ENCODE data around the gene TMTC3.

- TF ChIP-seq POLR2A (IDR thresholded peaks at IDR 0.05) = no peak
- TF ChIP-seq, protein P1, sequence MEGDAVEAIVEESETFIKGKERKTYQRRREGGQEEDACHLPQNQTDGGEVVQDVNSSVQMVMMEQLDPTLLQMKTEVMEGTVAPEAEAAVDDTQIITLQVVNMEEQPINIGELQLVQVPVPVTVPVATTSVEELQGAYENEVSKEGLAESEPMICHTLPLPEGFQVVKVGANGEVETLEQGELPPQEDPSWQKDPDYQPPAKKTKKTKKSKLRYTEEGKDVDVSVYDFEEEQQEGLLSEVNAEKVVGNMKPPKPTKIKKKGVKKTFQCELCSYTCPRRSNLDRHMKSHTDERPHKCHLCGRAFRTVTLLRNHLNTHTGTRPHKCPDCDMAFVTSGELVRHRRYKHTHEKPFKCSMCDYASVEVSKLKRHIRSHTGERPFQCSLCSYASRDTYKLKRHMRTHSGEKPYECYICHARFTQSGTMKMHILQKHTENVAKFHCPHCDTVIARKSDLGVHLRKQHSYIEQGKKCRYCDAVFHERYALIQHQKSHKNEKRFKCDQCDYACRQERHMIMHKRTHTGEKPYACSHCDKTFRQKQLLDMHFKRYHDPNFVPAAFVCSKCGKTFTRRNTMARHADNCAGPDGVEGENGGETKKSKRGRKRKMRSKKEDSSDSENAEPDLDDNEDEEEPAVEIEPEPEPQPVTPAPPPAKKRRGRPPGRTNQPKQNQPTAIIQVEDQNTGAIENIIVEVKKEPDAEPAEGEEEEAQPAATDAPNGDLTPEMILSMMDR (IDR thresholded peaks at IDR 0.05) = no peak
Measured at GRCh38 chr12:88172844-88173407, 30.8 kb downstream of the TMTC3 start.
